Left ventricle myocardium superior (tissue), 1 donor: Measurements from ENCODE around the gene PARD6B. TPM values are rescaled to one million over a fixed set of nuclear protein-coding genes. Genes with fewer than 3 reads are reported as not detected.
"Not testable (repeated sequence)": the region's sequence is repeated elsewhere in the genome, so short reads cannot be mapped to it uniquely, and the experiment has no call there.

ENCODE experiments used
- ATAC-seq: fragments of 200-7000 bp; cut with Tn5 transposase; one replicate; pipeline ENCODE4 v1.9.1; 2020; ENCODE audit warnings: mild to moderate bottlenecking, moderate library complexity
- DNase-seq: peaks from one replicate; pipeline ENCODE4 v3.0.0-alpha.2; 2020
- intact Hi-C: fragments of 100-400 bp; cut with micrococcal nuclease; formaldehyde crosslinking; loops from one replicate; pipeline ENCODE4 v1.11.0; 2022
- total RNA-seq: library from RNA; stranded (reverse); fragmentation: NEBNext Ultra II Directional; extraction: Animal tissue kit (Norgen Biotek cat#: 25700); gene quantifications from one replicate; pipeline ENCODE4 v1.2.1, GENCODE V29; 2021
- donor health status: DM: no; HTN: yes; CAD: no; lungs with severe emphysema.

Gene PARD6B
- total RNA-seq, 1 donor from 2014 or later = 7.1 TPM

GRCh38 chr20:50788045-50788991, 56.9 kb downstream of the PARD6B start:
- intact Hi-C loops = no loop called here
- no peak for DNase-seq
- ATAC-seq = no peak

- intact Hi-C loops = no loop called here
- no peak for ATAC-seq
These were observed 58.7 kb downstream of the PARD6B start for GRCh38 chr20:50789968-50790650.

GRCh38 chr20:50790651-50791277, 59.4 kb downstream of the PARD6B start:
- ATAC-seq (peak; percentile 83), DNase-seq (peak; percentile 91)
- intact Hi-C loops = no loop called here

More at GRCh38 chr20:50789968-50790650, 58.7 kb downstream of the PARD6B start:
- no peak for DNase-seq

GRCh38 chr20:50792708-50793574, 61.6 kb downstream of the PARD6B start:
- ATAC-seq (no peak), DNase-seq (no peak)
- intact Hi-C loops = no loop called here

- ATAC-seq, intact Hi-C loops: not testable (repeated sequence)
- peak; percentile 43 for DNase-seq
These were observed 62.2 kb downstream of the PARD6B start for GRCh38 chr20:50793575-50794016.

GRCh38 chr20:50794181-50794845, 62.9 kb downstream of the PARD6B start:
- no peak for ATAC-seq
- intact Hi-C loops = no loop called here
- no peak for DNase-seq

- peak; percentile 90 for ATAC-seq
- intact Hi-C loops = no loop called here
- DNase-seq = peak; percentile 86
These were observed 63.7 kb downstream of the PARD6B start, which contains the start of gene BCAS4 for GRCh38 chr20:50794846-50795634. Gene BCAS4 (plus strand): TSS chr20:50795061. CDS start chr20:50795084, 23 bp downstream.

- ATAC-seq (no peak), DNase-seq (no peak)
- intact Hi-C loops = no loop called here
These were observed 65.8 kb downstream of the PARD6B start for GRCh38 chr20:50797142-50797541.

GRCh38 chr20:50798650-50799049, 67.3 kb downstream of the PARD6B start:
- intact Hi-C loops = no loop called here
- no peak for ATAC-seq
- DNase-seq = no peak

- intact Hi-C loops = no loop called here
- ATAC-seq (no peak), DNase-seq (no peak)
These were observed 68.0 kb downstream of the PARD6B start for GRCh38 chr20:50799176-50799889.

- intact Hi-C loops = loop anchor here (10.0 kb wide), 1 partner anchor 515 kb away; no protein-coding TSS in a partner anchor
- ATAC-seq (no peak), DNase-seq (peak; percentile 19)
These were observed 68.6 kb downstream of the PARD6B start for GRCh38 chr20:50799890-50800550.

GRCh38 chr20:50800986-50801746, 69.8 kb downstream of the PARD6B start:
- peak; percentile 8 for DNase-seq
- ATAC-seq = not testable (repeated sequence)
- intact Hi-C loops = loop anchor here (10.0 kb wide), 1 partner anchor 514 kb away; no protein-coding TSS in a partner anchor

GRCh38 chr20:50801747-50802125, 70.4 kb downstream of the PARD6B start:
- DNase-seq (peak; percentile 1), ATAC-seq (no peak)
- intact Hi-C loops = loop anchor here (10.0 kb wide), 1 partner anchor 513 kb away; no protein-coding TSS in a partner anchor

- peak; percentile 6 for DNase-seq
- intact Hi-C loops = loop anchor here (10.0 kb wide), 1 partner anchor 513 kb away; no protein-coding TSS in a partner anchor
These were observed 70.9 kb downstream of the PARD6B start for GRCh38 chr20:50802289-50802688.

More at GRCh38 chr20:50802289-50802688, 70.9 kb downstream of the PARD6B start:
- ATAC-seq = no peak
